22Rv1 (cell line): ENCODE data around the gene RAB12.

ENCODE experiments used
- ZFX ChIP-seq: fragments of 450-650 bp; IDR thresholded peaks from 2 replicates; pipeline ENCODE4 v1.6.1; 2017; ENCODE audit warnings: antibody characterized with exemption, borderline replicate concordance
- TF ChIP-seq, protein P1 (sequence below): fragments of 450-650 bp; IDR thresholded peaks from 2 replicates; pipeline ENCODE4 v1.5.1; 2017; ENCODE audit warnings: mild to moderate bottlenecking

DNA sequence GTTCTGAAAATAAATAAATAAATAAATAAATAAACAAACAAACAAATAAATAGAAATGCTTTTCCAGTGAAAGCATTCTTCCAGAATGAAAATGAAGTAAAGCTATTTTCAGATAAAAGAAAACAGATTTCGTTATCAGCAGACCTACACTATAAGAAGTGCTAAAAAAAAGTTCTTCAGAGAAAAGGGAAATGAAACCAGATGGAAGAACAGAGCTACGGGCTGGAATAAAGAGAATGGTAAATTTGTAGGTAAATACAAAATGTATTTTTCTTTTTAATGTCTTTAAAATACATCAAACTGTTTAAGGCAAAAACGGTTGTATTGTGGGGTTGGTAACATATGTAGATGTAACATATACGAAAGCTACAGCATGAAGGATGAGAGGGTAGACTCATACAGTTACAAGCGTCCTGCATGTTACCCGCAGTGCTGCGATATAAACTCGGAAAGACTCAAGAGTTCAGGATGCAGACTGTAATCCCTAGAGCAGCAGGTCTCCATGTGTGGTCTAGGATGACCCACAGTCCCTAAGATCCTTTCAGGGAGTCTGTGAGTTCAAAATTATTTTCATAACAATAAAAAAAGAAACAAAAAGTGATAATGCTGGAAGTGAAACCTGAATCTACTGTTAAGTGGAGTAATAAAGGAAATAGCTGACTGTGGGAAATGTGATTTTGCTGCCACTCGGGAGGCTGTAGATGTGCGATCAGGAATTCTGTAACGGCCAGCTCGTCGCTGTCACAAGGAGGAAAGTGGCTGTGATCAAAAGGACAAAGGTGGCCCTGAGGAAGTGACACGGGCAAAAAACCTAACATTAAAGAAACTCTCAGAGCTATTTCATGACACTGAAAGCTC lies 5.3 kb upstream of the RAB12 start:
- TF ChIP-seq, protein P1, sequence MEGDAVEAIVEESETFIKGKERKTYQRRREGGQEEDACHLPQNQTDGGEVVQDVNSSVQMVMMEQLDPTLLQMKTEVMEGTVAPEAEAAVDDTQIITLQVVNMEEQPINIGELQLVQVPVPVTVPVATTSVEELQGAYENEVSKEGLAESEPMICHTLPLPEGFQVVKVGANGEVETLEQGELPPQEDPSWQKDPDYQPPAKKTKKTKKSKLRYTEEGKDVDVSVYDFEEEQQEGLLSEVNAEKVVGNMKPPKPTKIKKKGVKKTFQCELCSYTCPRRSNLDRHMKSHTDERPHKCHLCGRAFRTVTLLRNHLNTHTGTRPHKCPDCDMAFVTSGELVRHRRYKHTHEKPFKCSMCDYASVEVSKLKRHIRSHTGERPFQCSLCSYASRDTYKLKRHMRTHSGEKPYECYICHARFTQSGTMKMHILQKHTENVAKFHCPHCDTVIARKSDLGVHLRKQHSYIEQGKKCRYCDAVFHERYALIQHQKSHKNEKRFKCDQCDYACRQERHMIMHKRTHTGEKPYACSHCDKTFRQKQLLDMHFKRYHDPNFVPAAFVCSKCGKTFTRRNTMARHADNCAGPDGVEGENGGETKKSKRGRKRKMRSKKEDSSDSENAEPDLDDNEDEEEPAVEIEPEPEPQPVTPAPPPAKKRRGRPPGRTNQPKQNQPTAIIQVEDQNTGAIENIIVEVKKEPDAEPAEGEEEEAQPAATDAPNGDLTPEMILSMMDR = no peak
- no peak for TF ChIP-seq ZFX
